ENCODE results near the gene METTL15. TPM values are rescaled to one million over a fixed set of nuclear protein-coding genes. Genes with fewer than 3 reads are reported as not detected.

METTL15 gene
- polyA plus RNA-seq, 1 donor (not counting 4 experiments of a cell fraction or from before 2014, with no cell fraction given) = 10.0 TPM

- Histone ChIP-seq H3K9ac (ENCODE audit: control insufficient read depth, extremely low read depth, insufficient read depth, low read length) (no peak overlapping the region), H2AFZ (ENCODE audit: control insufficient read depth, low read length) (no peak overlapping the region), H3K4me3 (ENCODE audit: control insufficient read depth in 2 of 3, extremely low read depth in 1 of 3, insufficient read depth in 2 of 3, low read depth in 1 of 3, low read length in 3 of 3) (no peak overlapping the region), H3K4me2 (ENCODE audit: control insufficient read depth, extremely low read depth, insufficient read depth, low read depth, low read length) (no peak overlapping the region), H4K20me1 (ENCODE audit: control insufficient read depth, extremely low read depth, insufficient read depth, low read length) (no peaks in the 10 kb centered on the region), H3K9me1 (ENCODE audit: control insufficient read depth, extremely low read depth, insufficient read depth, low read length) (no peaks in the 10 kb centered on the region), H3K36me3 (ENCODE audit: control insufficient read depth in 2 of 2, extremely low read depth in 1 of 2, insufficient read depth in 2 of 2, low read length in 2 of 2) (no peaks in the 10 kb centered on the region), H3K9me3 (ENCODE audit: control insufficient read depth, low read depth, low read length) (no peaks in the 10 kb centered on the region), H3K27ac (ENCODE audit: control insufficient read depth, insufficient read depth, low read length) (no peak overlapping the region), H3K27me3 (ENCODE audit: control insufficient read depth, extremely low read depth, insufficient read depth, low read length) (no peaks in the 10 kb centered on the region), H3K4me1 (ENCODE audit: control insufficient read depth, extremely low read depth, insufficient read depth, low read length) (peaks cover 7% of the 10 kb centered on the region), H3K79me2 (ENCODE audit: control insufficient read depth, insufficient read depth, low read length) (no peaks in the 10 kb centered on the region)
- TF ChIP-seq CTCF (optimal IDR thresholded peaks at IDR 0.05 in 1 of 3, IDR thresholded peaks at IDR 0.05 in 1 of 3, conservative IDR thresholded peaks at IDR 0.05 in 1 of 3; ENCODE audit: extremely low read depth in 1 of 3, insufficient read depth in 2 of 3, low read length in 3 of 3) (no peak), EZH2 (IDR thresholded peaks at IDR 0.05; ENCODE audit: low read length) (no peak)
- no peak for FAIRE-seq
- dilution Hi-C loops (cut with MboI; ENCODE audit: extremely low pct_ligation_motif_present, low sequenced_read_pairs) = no loop called here
- DNase-seq (ENCODE audit: low read depth, low spot score) = no peak
These were observed 231.3 kb downstream of the METTL15 start for GRCh38 chr11:28339488-28339887.

GRCh38 chr11:28342716-28343115, 234.5 kb downstream of the METTL15 start:
- dilution Hi-C loops (cut with MboI; ENCODE audit: extremely low pct_ligation_motif_present, low sequenced_read_pairs) = no loop called here
- H2AFZ ChIP-seq (ENCODE audit: control insufficient read depth, low read length) = no peak overlapping the region

More at GRCh38 chr11:28342716-28343115, 234.5 kb downstream of the METTL15 start:
- H3K9me1 ChIP-seq (ENCODE audit: control insufficient read depth, extremely low read depth, insufficient read depth, low read length) = no peaks in the 10 kb centered on the region
- no peak overlapping the region for H3K4me2 ChIP-seq (ENCODE audit: control insufficient read depth, extremely low read depth, insufficient read depth, low read depth, low read length)
- TF ChIP-seq CTCF (optimal IDR thresholded peaks at IDR 0.05 in 1 of 3, IDR thresholded peaks at IDR 0.05 in 1 of 3, conservative IDR thresholded peaks at IDR 0.05 in 1 of 3; ENCODE audit: extremely low read depth in 1 of 3, insufficient read depth in 2 of 3, low read length in 3 of 3) = no peak
- no peak for TF ChIP-seq EZH2 (IDR thresholded peaks at IDR 0.05; ENCODE audit: low read length)
- no peak overlapping the region for H3K27ac ChIP-seq (ENCODE audit: control insufficient read depth, insufficient read depth, low read length)
- H4K20me1 ChIP-seq (ENCODE audit: control insufficient read depth, extremely low read depth, insufficient read depth, low read length) = no peaks in the 10 kb centered on the region
- no peak overlapping the region for H3K4me3 ChIP-seq (ENCODE audit: control insufficient read depth in 2 of 3, extremely low read depth in 1 of 3, insufficient read depth in 2 of 3, low read depth in 1 of 3, low read length in 3 of 3)
- no peak for FAIRE-seq
- no peaks in the 10 kb centered on the region for H3K27me3 ChIP-seq (ENCODE audit: control insufficient read depth, extremely low read depth, insufficient read depth, low read length)
- no peaks in the 10 kb centered on the region for H3K9me3 ChIP-seq (ENCODE audit: control insufficient read depth, low read depth, low read length)
- no peaks in the 10 kb centered on the region for H3K79me2 ChIP-seq (ENCODE audit: control insufficient read depth, insufficient read depth, low read length)
- no peaks in the 10 kb centered on the region for H3K36me3 ChIP-seq (ENCODE audit: control insufficient read depth in 2 of 2, extremely low read depth in 1 of 2, insufficient read depth in 2 of 2, low read length in 2 of 2)
- H3K9ac ChIP-seq (ENCODE audit: control insufficient read depth, extremely low read depth, insufficient read depth, low read length) = no peak overlapping the region
- no peak for DNase-seq (ENCODE audit: low read depth, low spot score)
- peaks cover 20% of the 10 kb centered on the region for H3K4me1 ChIP-seq (ENCODE audit: control insufficient read depth, extremely low read depth, insufficient read depth, low read length)

Measured in keratinocyte (primary cell).